Keratinocyte (primary cell): ENCODE data around the gene PRSS48. TPM values are rescaled to one million over a fixed set of nuclear protein-coding genes. Genes with fewer than 3 reads are reported as not detected.

ENCODE experiments used
- DNase-seq: peaks from one replicate; pipeline ENCODE4 v3.0.0-alpha.2; 2011; ENCODE audit warnings: low read depth, missing footprints, low spot score
- FAIRE-seq: peaks from 2 replicates; lab custom pipeline; 2011; peaks lifted over from hg19 to GRCh38; lab: Jason Lieb, UNC
- H2AFZ ChIP-seq: 2 replicates; pipeline ENCODE4 v1.6.0; 2012; ENCODE audit warnings: low read length, control low read depth, inconsistent platforms; ENCODE audit not compliant: control insufficient read depth
- H3K27ac ChIP-seq: 2 replicates; pipeline ENCODE4 v1.5.1; 2011; ENCODE audit warnings: low read length; ENCODE audit not compliant: control insufficient read depth, insufficient read depth
- H3K27me3 ChIP-seq: 3 replicates; pipeline ENCODE4 v1.6.0; 2011; ENCODE audit warnings: low read length; ENCODE audit not compliant: control insufficient read depth, insufficient read depth; ENCODE audit errors: extremely low read depth
- H3K36me3 ChIP-seq, 2 experiments: 2 replicates in 1 of 2; 3 replicates in 1 of 2; pipeline ENCODE4 v1.5.1; 2011; ENCODE audit warnings: low read length in 2 of 2, mild to moderate bottlenecking in 1 of 2; ENCODE audit not compliant: control insufficient read depth in 2 of 2, insufficient read depth in 2 of 2; ENCODE audit errors: extremely low read depth in 1 of 2
- H3K4me1 ChIP-seq: 3 replicates; pipeline ENCODE4 v1.5.1; 2011; ENCODE audit warnings: low read length; ENCODE audit not compliant: control insufficient read depth, insufficient read depth; ENCODE audit errors: extremely low read depth
- H3K4me2 ChIP-seq: 3 replicates; pipeline ENCODE4 v1.6.0; 2011; ENCODE audit warnings: low read depth, low read length; ENCODE audit not compliant: control insufficient read depth, insufficient read depth; ENCODE audit errors: extremely low read depth
- H3K4me3 ChIP-seq, 3 experiments: fragments of 200-600 bp in 1 of 3; sonication (generic) in 1 of 3; 2 replicates in 2 of 3; 3 replicates in 1 of 3; pipeline ENCODE4 v1.5.1; 2011 to 2016; ENCODE audit warnings: low read length in 3 of 3, mild to moderate bottlenecking in 3 of 3, control low read depth in 2 of 3, inconsistent platforms in 1 of 3, low read depth in 1 of 3, mixed read lengths in 1 of 3, mixed run types in 1 of 3, moderate library complexity in 1 of 3; ENCODE audit not compliant: control insufficient read depth in 2 of 3, insufficient read depth in 2 of 3; ENCODE audit errors: extremely low read depth in 1 of 3
- H3K79me2 ChIP-seq: 2 replicates; pipeline ENCODE4 v1.6.0; 2012; ENCODE audit warnings: low read length; ENCODE audit not compliant: control insufficient read depth, insufficient read depth
- H3K9ac ChIP-seq: 3 replicates; pipeline ENCODE4 v1.6.0; 2011; ENCODE audit warnings: low read length; ENCODE audit not compliant: control insufficient read depth, insufficient read depth; ENCODE audit errors: extremely low read depth
- H3K9me1 ChIP-seq: 3 replicates; pipeline ENCODE4 v1.6.0; 2011; ENCODE audit warnings: low read length; ENCODE audit not compliant: control insufficient read depth, insufficient read depth; ENCODE audit errors: extremely low read depth
- H3K9me3 ChIP-seq: 2 replicates; pipeline ENCODE4 v1.5.1; 2012; ENCODE audit warnings: low read depth, low read length; ENCODE audit not compliant: control insufficient read depth
- H4K20me1 ChIP-seq: 3 replicates; pipeline ENCODE4 v1.6.0; 2011; ENCODE audit warnings: low read length; ENCODE audit not compliant: control insufficient read depth, insufficient read depth; ENCODE audit errors: extremely low read depth
- CTCF ChIP-seq, 3 experiments: IDR thresholded peaks in 1 of 3; conservative IDR thresholded peaks in 1 of 3; optimal IDR thresholded peaks in 1 of 3; 2 replicates in 2 of 3; 3 replicates in 1 of 3; pipeline versions ENCODE3 to v1.5.1; 2011; ENCODE audit warnings: low read length in 3 of 3, mild to moderate bottlenecking in 3 of 3, moderate library complexity in 2 of 3, control low read depth in 1 of 3, inconsistent platforms in 1 of 3; ENCODE audit not compliant: insufficient read depth in 2 of 3; ENCODE audit errors: extremely low read depth in 1 of 3
- EZH2 ChIP-seq: IDR thresholded peaks from one replicate; pipeline ENCODE4 v1.6.1; 2012; ENCODE audit warnings: inconsistent platforms, mild to moderate bottlenecking, low read length, moderate library complexity
- dilution Hi-C: fragments of 300-500 bp; cut with MboI; formaldehyde crosslinking; loops from one replicate; pipeline ENCODE4 v1.7.0; 2020; ENCODE audit warnings: low sequenced_read_pairs; ENCODE audit not compliant: extremely low pct_ligation_motif_present
- polyA plus RNA-seq, 5 experiments: library from polyadenylated mRNA; depleted of rRNA in 3 of 5; stranded (reverse) in 3 of 5; stranded (forward) in 1 of 5; unstranded in 1 of 5; fragments of >200 nt; gene quantifications; 1 replicate in 1 of 5; 2 replicates in 3 of 5; 3 replicates in 1 of 5; pipeline versions ENCODE4 v1.2.1 to v1.2.3, GENCODE V29; 2011 to 2012; ENCODE audit warnings: missing spikeins in 2 of 5, low read depth in 1 of 5, low replicate concordance in 1 of 5

PRSS48 gene
- polyA plus RNA-seq, 1 donor (not counting 4 experiments of a cell fraction or from before 2014, with no cell fraction given): not detected

GRCh38 chr4:151227731-151228130 is 49.2 kb upstream of the PRSS48 start:
- H3K4me3 ChIP-seq: peak overlapping the region in 2 of 3 experiments; percentile 3 to 47
- H3K4me2 ChIP-seq: peak overlapping the region; percentile 71
- no peaks in the 10 kb centered on the region for H3K9me1 ChIP-seq
- DNase-seq (peak; percentile 49), FAIRE-seq (peak; percentile 94)
- H3K36me3 ChIP-seq: no peaks in the 10 kb centered on the region
- peaks cover 33% of the 10 kb centered on the region for H3K4me1 ChIP-seq
- H3K9me3 ChIP-seq: no peaks in the 10 kb centered on the region
- peak overlapping the region; percentile 48 for H3K9ac ChIP-seq
- no peaks in the 10 kb centered on the region for H3K27me3 ChIP-seq
- peaks cover 2% of the 10 kb centered on the region for H3K79me2 ChIP-seq
- no peaks in the 10 kb centered on the region for H4K20me1 ChIP-seq
- dilution Hi-C loops: no loop called here
- H3K27ac ChIP-seq: peak overlapping the region; percentile 68
- peak overlapping the region; percentile 52 for H2AFZ ChIP-seq
- no peak for TF ChIP-seq EZH2
- TF ChIP-seq CTCF (optimal IDR thresholded peaks at IDR 0.05 in 1 of 3, IDR thresholded peaks at IDR 0.05 in 1 of 3, conservative IDR thresholded peaks at IDR 0.05 in 1 of 3; ENCODE audit: extremely low read depth in 1 of 3, insufficient read depth in 2 of 3, low read length in 3 of 3): no peak

- FAIRE-seq: no peak
- Histone ChIP-seq H3K4me1 (peaks cover 33% of the 10 kb centered on the region), H2AFZ (no peak overlapping the region), H3K4me2 (peak overlapping the region; percentile 71), H3K4me3 (peak overlapping the region in 1 of 3 experiments; percentile 47), H4K20me1 (no peaks in the 10 kb centered on the region), H3K27me3 (no peaks in the 10 kb centered on the region), H3K79me2 (peaks cover 2% of the 10 kb centered on the region), H3K9me3 (no peaks in the 10 kb centered on the region), H3K9ac (peak overlapping the region; percentile 48), H3K27ac (peak overlapping the region; percentile 68), H3K36me3 (no peaks in the 10 kb centered on the region), H3K9me1 (no peaks in the 10 kb centered on the region)
- DNase-seq: no peak
- dilution Hi-C loops: no loop called here
- TF ChIP-seq CTCF (optimal IDR thresholded peaks at IDR 0.05 in 1 of 3, IDR thresholded peaks at IDR 0.05 in 1 of 3, conservative IDR thresholded peaks at IDR 0.05 in 1 of 3; ENCODE audit: extremely low read depth in 1 of 3, insufficient read depth in 2 of 3, low read length in 3 of 3): no peak
- no peak for TF ChIP-seq EZH2
Observed at GRCh38 chr4:151228189-151229119, 48.5 kb upstream of the PRSS48 start.
